OCI-LY7 (cell line): ENCODE data around the gene GOLGA3. TPM values are rescaled to one million over a fixed set of nuclear protein-coding genes. Genes with fewer than 3 reads are reported as not detected.
"Not testable (repeated sequence)": the region's sequence is repeated elsewhere in the genome, so short reads cannot be mapped to it uniquely, and the experiment has no call there.

Source experiments
- Bru-seq: library from RNA; stranded (reverse); fragments of 400-500 nt; gene quantifications from one replicate; lab custom pipeline; 2021; lab: Mats Ljungman, UMichigan
- BruChase-seq, 2 experiments: library from RNA; stranded (reverse); fragments of 400-500 nt; gene quantifications; one replicate each; lab custom pipeline; 2021; lab: Mats Ljungman, UMichigan
- BruUV-seq: library from RNA; stranded (reverse); fragments of 400-500 nt; replicated peaks from 2 replicates; lab custom pipeline; 2021; lab: Mats Ljungman, UMichigan
- CTCF ChIA-PET: fragments of 300-600 bp; sonication (Branson Sonifier 250); formaldehyde crosslinking; loops from one replicate; lab custom pipeline; 2022; ENCODE audit warnings: antibody characterized with exemption; ENCODE audit not compliant: unreplicated experiment; lab: Charles Lee
- POLR2A ChIA-PET: fragments of 300-600 bp; sonication (Branson Sonifier 250); formaldehyde crosslinking; loops from one replicate; lab custom pipeline; 2022; ENCODE audit warnings: antibody characterized with exemption; lab: Charles Lee
- DNase-seq: peaks from one replicate; pipeline ENCODE4 v3.0.0-alpha.2; 2015; ENCODE audit warnings: low spot score
- H2AFZ ChIP-seq: fragments of 200-600 bp; sonication (generic), shearing (Covaris generic); 2 replicates; pipeline ENCODE4 v1.6.1; 2014; ENCODE audit warnings: mild to moderate bottlenecking, antibody characterized with exemption, low read length, moderate library complexity
- H3K27ac ChIP-seq: fragments of 200-600 bp; sonication (generic); 2 replicates; pipeline ENCODE4 v1.5.1; 2014; ENCODE audit warnings: mixed run types, low read depth, mild to moderate bottlenecking, moderate library complexity, low read length, inconsistent platforms; ENCODE audit not compliant: poor library complexity, severe bottlenecking
- H3K36me3 ChIP-seq: fragments of 200-600 bp; sonication (generic); 2 replicates; pipeline ENCODE4 v1.6.1; 2014; ENCODE audit warnings: mild to moderate bottlenecking, antibody characterized with exemption, low read length, moderate library complexity, mixed read lengths; ENCODE audit not compliant: insufficient read depth
- H3K4me1 ChIP-seq: fragments of 200-600 bp; sonication (generic); 2 replicates; pipeline ENCODE4 v1.5.1; 2014; ENCODE audit warnings: mild to moderate bottlenecking, low read length; ENCODE audit not compliant: insufficient read depth, poor library complexity, severe bottlenecking
- H3K4me2 ChIP-seq: fragments of 200-600 bp; sonication (generic); 2 replicates; pipeline ENCODE4 v1.6.1; 2014; ENCODE audit warnings: mild to moderate bottlenecking, low read length
- H3K4me3 ChIP-seq: fragments of 200-600 bp; sonication (generic); 2 replicates; pipeline ENCODE4 v1.5.1; 2014; ENCODE audit warnings: mild to moderate bottlenecking, low read depth, low read length; ENCODE audit not compliant: poor library complexity, severe bottlenecking
- H3K79me2 ChIP-seq: fragments of 200-600 bp; sonication (generic); 2 replicates; pipeline ENCODE4 v1.6.1; 2016; ENCODE audit warnings: low read depth, mild to moderate bottlenecking, low read length, moderate library complexity, mixed read lengths; ENCODE audit not compliant: insufficient read depth
- H3K9me2 ChIP-seq: fragments of 200-600 bp; sonication (generic); 2 replicates; pipeline ENCODE4 v1.6.1; 2016; ENCODE audit warnings: mild to moderate bottlenecking, low read length, mixed read lengths; ENCODE audit not compliant: insufficient read depth
- H3K9me3 ChIP-seq: fragments of 200-600 bp; sonication (generic); 2 replicates; pipeline ENCODE4 v1.6.1; 2014; ENCODE audit warnings: mild to moderate bottlenecking, mixed run types, low read length, mixed read lengths
- H4K20me1 ChIP-seq: fragments of 200-600 bp; sonication (generic); 2 replicates; pipeline ENCODE4 v1.6.1; 2014; ENCODE audit warnings: mild to moderate bottlenecking, antibody characterized with exemption, low read length, moderate library complexity, mixed read lengths; ENCODE audit not compliant: insufficient read depth
- EZH2phosphoT487 ChIP-seq: fragments of 200-600 bp; sonication (generic); IDR thresholded peaks from 2 replicates; pipeline ENCODE4 v1.6.1; 2018; ENCODE audit warnings: low read depth, borderline replicate concordance, mild to moderate bottlenecking, mixed run types, antibody characterized with exemption, low read length, moderate library complexity, mixed read lengths
- intact Hi-C: fragments of 100-400 bp; cut with micrococcal nuclease; formaldehyde crosslinking; loops from one replicate; pipeline ENCODE4 v1.10.0; 2022; ENCODE audit not compliant: unreplicated experiment
- long read RNA-seq: library from polyadenylated mRNA; stranded (forward); transcript quantifications from one replicate; pipeline ENCODE4 v2.0.0, GENCODE V29; 2022
- total RNA-seq, 2 experiments: library from RNA; depleted of rRNA in 1 of 2; stranded (reverse); fragments of >200 nt in 1 of 2; shearing (Covaris generic) in 1 of 2; gene quantifications; 2 replicates each; pipeline ENCODE4 v1.2.3, GENCODE V29; 2014 to 2022
- TF ChIP-seq, protein P1 (sequence below): fragments of 200-600 bp; sonication (generic); conservative IDR thresholded peaks from 2 replicates; pipeline ENCODE4 v1.5.1; 2014; ENCODE audit warnings: mild to moderate bottlenecking, antibody characterized with exemption, low read length, moderate library complexity, mixed read lengths

Gene GOLGA3, protein sequence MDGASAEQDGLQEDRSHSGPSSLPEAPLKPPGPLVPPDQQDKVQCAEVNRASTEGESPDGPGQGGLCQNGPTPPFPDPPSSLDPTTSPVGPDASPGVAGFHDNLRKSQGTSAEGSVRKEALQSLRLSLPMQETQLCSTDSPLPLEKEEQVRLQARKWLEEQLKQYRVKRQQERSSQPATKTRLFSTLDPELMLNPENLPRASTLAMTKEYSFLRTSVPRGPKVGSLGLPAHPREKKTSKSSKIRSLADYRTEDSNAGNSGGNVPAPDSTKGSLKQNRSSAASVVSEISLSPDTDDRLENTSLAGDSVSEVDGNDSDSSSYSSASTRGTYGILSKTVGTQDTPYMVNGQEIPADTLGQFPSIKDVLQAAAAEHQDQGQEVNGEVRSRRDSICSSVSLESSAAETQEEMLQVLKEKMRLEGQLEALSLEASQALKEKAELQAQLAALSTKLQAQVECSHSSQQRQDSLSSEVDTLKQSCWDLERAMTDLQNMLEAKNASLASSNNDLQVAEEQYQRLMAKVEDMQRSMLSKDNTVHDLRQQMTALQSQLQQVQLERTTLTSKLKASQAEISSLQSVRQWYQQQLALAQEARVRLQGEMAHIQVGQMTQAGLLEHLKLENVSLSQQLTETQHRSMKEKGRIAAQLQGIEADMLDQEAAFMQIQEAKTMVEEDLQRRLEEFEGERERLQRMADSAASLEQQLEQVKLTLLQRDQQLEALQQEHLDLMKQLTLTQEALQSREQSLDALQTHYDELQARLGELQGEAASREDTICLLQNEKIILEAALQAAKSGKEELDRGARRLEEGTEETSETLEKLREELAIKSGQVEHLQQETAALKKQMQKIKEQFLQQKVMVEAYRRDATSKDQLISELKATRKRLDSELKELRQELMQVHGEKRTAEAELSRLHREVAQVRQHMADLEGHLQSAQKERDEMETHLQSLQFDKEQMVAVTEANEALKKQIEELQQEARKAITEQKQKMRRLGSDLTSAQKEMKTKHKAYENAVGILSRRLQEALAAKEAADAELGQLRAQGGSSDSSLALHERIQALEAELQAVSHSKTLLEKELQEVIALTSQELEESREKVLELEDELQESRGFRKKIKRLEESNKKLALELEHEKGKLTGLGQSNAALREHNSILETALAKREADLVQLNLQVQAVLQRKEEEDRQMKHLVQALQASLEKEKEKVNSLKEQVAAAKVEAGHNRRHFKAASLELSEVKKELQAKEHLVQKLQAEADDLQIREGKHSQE (N-terminal part only)
- total RNA-seq (2014; rRNA removed; shearing (Covaris generic)) (51.2 and 53.8 TPM in 2 replicates), total RNA-seq (2022) (72.8 and 77.9 TPM in 2 replicates), Bru-seq, nascent RNA (percentile 77 among the genes with signal in this experiment), BruChase-seq, experiment 1, labeled RNA remaining after a 6-hour chase (percentile 95 among the genes with signal in this experiment), BruChase-seq, experiment 2, labeled RNA remaining after a 2-hour chase (percentile 93 among the genes with signal in this experiment)
- long read RNA-seq, partial matches to known transcripts = 13 of 34 reads
- long read RNA-seq, other reads (novel, unspliced or antisense) = 20 of 34 reads

DNA sequence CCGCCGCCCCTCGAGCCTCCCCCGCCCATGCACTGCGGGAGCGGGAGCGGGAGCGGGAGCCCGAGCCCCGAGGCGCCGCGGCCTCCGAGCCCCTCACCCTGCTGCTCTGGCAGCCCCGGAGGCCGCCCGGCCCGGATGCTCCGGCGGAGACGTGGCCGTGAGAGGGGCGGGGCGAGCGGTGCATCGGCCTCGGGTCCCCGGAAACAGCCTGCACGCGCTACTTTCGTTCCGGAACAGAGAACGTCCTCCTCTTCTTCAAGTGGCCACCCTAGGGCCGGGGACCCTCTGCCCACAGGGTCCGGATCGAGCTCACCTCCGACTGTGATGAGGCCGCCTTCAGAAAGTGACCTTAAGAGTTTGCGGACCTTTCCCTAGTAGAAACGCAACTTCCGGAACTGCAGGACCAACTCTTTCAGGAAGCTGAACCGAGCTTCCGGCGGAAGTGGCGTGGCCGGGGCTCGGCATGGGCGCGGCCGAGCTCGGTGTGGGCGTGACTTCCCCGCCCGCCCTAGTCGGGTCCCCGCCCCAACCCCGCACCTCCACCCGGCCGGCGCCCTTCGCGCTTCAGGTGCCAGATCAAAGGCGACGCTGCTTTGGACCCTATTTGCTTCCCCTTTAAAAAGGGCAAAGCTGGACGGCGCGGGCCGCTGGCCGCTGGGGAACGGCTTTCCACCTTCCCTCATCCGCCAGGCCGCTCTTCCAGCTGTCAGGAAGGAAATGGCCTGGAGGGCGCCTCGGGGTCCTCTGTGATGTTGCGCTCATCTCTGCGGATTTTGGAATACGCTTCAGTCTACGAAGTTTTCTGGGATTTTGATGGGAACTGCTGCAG, at the start of gene GOLGA3:
TSS of gene GOLGA3 (minus strand) at position 164 of the 829 bp plus-strand sequence. CDS start 6,741 bp downstream, outside the sequence.
- H2AFZ ChIP-seq = peak within 1 kb of the TSS; percentile 71; the same call in 1 of the 2 replicates
- H4K20me1 ChIP-seq = peaks cover 10% of the 10 kb centered on the region; the same call in 1 of the 2 replicates
- peaks cover 46% of the 10 kb centered on the region for H3K79me2 ChIP-seq
- H3K4me2 ChIP-seq = peak within 1 kb of the TSS; percentile 77
- intact Hi-C loops = loop anchor here (1.0 kb wide), 1 partner anchor 9 kb away; no protein-coding TSS in a partner anchor
- TF ChIP-seq EZH2phosphoT487 = no peak
- TF ChIP-seq, protein P1, sequence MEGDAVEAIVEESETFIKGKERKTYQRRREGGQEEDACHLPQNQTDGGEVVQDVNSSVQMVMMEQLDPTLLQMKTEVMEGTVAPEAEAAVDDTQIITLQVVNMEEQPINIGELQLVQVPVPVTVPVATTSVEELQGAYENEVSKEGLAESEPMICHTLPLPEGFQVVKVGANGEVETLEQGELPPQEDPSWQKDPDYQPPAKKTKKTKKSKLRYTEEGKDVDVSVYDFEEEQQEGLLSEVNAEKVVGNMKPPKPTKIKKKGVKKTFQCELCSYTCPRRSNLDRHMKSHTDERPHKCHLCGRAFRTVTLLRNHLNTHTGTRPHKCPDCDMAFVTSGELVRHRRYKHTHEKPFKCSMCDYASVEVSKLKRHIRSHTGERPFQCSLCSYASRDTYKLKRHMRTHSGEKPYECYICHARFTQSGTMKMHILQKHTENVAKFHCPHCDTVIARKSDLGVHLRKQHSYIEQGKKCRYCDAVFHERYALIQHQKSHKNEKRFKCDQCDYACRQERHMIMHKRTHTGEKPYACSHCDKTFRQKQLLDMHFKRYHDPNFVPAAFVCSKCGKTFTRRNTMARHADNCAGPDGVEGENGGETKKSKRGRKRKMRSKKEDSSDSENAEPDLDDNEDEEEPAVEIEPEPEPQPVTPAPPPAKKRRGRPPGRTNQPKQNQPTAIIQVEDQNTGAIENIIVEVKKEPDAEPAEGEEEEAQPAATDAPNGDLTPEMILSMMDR = no peak
- peak within 1 kb of the TSS; percentile 76 for H3K27ac ChIP-seq
- no peaks in the 10 kb centered on the region for H3K9me3 ChIP-seq
- no peaks in the 10 kb centered on the region for H3K9me2 ChIP-seq
- ChIA-PET POLR2A (interaction anchor here (0.6 to 1.4 kb wide), 6 partner anchors 8 to 56 kb away, joined by 3 to 9 read pairs (median 3); no protein-coding TSS in a partner anchor), CTCF (interaction anchor here (0.6 kb wide), 1 partner anchor 58 kb away, joined by 3 read pairs; the partner anchor contains the start of gene CHFR)
- DNase-seq = peak; percentile 97
- H3K4me1 ChIP-seq = peaks cover 30% of the 10 kb centered on the region
- H3K4me3 ChIP-seq = peak within 1 kb of the TSS; percentile 100
- no TSS peak for BruUV-seq
- H3K36me3 ChIP-seq = peaks cover 40% of the 10 kb centered on the region

DNA sequence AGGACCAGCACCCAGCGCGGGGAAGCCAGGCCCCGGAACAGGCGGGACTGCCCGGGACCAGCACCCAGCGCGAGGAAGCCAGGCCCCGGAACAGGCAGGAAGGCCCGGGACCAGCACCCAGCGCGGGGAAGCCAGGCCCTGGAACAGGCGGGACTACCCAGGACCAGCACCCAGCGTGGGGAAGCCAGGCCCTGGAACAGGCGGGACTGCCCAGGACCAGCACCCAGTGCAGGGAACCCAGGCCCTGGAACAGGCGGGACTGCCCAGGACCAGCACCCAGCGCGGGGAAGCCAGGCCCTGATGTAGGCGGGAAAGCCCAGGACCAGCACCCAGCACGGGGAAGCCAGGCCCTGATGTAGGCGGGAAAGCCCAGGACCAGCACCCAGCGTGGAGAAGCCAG, 46.0 kb upstream of the GOLGA3 start:
- H3K9me2 ChIP-seq = not testable (repeated sequence)
- peaks cover 69% of the 10 kb centered on the region for H3K36me3 ChIP-seq

More for the DNA sequence above, 46.0 kb upstream of the GOLGA3 start:
- POLR2A ChIA-PET, H3K4me2 ChIP-seq, H3K4me1 ChIP-seq, H3K27ac ChIP-seq, H2AFZ ChIP-seq, CTCF ChIA-PET, DNase-seq, H3K4me3 ChIP-seq, H4K20me1 ChIP-seq, BruUV-seq, H3K79me2 ChIP-seq, H3K9me3 ChIP-seq, intact Hi-C loops: not testable (repeated sequence)
